T47D (cell line): ENCODE results near the gene CPM.
A peak's percentile ranks its signal among the peaks of the same experiment; 100 is the strongest.

Source experiments
- DNase-seq, 2 experiments: peaks; one replicate each; pipeline versions ENCODE4 v3.0.0 to v3.0.0-alpha.2; 2011 to 2012; ENCODE audit warnings: low read depth in 1 of 2, low spot score in 1 of 2
- JUND ChIP-seq: IDR thresholded peaks from 2 replicates; pipeline ENCODE4 v1.6.1; 2012; ENCODE audit warnings: low read depth
- in situ Hi-C: cut with HindIII; loops from 2 replicates; pipeline ENCODE4 v1.10.0; 2016; ENCODE audit warnings: low sequenced_read_pairs, low pct_unique_long_range_greater_than_20kb

Gene CPM

DNA sequence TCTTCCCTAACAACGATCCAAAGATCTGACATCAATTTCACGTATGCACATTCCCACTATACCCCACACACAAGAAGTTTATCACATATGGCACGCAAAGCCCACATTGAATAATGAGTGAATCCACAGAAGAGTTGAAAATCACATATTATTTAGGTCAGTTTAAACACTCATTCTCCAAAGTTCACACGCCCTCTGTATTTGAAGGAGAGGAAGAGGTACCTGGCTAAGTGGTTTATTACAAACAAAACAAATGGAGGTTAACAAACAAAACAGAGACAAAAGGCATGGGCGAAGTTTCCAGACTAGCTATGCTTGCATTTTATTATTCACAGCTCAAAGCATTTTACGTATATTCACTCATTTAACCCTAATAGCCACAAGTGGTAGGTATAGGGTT, 41.8 kb downstream of the CPM start:
- no peak for DNase-seq
- no peak for TF ChIP-seq JUND
- in situ Hi-C loops = no loop called here

DNA sequence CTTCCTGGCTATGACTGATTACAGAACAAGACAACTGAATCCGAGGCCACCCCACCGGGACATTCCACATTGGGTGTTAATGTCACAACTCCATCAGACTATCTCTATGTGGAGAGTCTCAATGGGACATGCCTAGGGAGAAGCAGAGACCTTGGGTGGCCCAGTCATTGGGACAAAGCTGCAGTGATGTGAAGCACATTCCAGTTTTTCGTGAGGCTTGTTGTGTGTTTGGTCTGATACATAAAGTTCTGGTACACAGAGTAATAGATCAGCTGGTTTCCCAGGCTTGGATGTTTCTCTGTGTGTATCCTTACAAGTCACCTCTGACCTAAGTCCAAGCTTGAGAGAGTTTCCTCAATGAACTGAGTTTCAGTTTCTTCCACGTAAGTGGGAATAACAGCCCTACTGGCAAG, 42.3 kb downstream of the CPM start:
- in situ Hi-C loops = no loop called here
- no peak for TF ChIP-seq JUND

DNA sequence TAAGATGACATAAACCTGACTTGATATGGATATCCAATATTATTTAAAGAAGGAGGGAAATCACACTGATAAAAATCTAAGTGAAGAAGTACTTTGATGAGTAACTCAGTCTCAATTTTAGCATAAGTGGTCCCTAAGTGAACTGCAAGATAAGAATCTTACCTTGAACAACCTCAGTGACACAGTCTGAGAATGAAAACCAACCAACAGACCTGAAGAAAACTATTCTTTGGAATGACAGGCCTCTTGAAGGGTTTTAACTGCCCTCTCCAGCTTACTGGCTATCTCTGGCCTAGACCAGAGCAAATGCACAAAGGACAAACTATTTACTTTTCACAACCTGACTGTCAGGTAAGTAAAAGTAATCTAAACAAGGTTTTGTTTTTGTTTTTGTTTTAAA, 44.7 kb downstream of the CPM start:
- TF ChIP-seq JUND = no peak
- in situ Hi-C loops = no loop called here
- no peak for DNase-seq

More for the DNA sequence above, 42.3 kb downstream of the CPM start:
- no peak for DNase-seq

DNA sequence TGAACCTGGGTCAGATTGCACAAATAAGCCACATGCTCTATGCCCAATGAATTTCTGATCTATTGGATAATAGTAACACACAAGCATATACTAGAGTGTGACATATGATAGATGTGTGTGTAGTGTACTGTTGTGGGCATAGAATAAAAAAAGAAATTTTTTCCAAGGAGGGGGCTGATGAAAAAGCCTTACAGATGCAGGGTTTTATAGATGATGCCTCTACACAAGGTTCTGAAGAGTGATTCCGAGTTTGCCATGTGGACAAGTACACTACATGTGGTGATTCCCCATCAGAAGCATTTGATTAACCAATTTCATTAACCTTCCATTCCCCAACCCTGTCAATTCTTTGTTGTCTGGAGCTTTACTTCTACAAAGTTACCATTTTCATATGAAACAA, 45.3 kb downstream of the CPM start:
- no peak for DNase-seq
- TF ChIP-seq JUND = no peak
- in situ Hi-C loops = no loop called here

DNA sequence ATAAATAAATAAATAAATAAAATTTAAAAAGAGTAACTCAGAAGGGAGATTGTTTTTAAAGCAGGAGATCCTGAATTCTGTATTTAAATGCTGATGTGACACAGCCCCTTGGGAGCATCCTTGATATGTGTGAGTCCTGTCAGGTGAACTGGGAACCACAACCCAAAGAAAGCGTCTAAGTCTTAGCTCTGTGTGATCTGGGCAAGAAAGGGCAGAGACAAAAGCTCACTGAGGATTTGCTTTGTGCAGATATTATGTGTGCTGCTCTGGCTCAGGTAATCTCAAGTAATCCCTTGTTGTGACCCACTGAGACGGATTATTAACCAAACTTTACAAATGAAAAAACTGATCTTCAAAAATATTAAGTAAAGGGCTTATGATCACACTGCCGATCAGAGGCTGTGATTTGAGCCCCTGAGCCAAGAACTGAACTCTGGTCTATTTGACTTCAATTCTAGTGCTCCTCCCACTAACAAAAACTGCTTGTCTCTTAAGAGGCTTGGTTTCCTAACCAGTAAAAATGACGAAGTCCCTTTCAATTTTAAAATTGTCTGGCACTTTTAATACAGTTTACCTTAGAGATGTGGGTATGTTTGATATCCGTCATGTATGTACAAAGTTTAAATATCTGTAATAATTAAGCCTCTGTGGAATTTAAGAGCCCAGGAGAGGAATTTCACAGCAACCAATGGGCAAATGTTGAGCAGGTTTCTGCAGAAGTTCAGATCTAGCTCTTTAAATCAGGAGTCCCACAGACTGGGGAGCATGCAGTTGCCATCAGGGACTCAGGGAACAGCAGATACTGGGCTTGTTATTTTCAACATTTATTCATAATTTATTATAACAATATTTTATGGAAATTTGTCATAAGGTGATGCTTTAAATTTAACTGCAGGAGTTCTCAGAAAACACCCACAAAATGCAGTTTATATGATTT, 46.1 kb downstream of the CPM start:
- DNase-seq = no peak
- in situ Hi-C loops = no loop called here
- TF ChIP-seq JUND = no peak

GRCh38 chr12:68885381-68885780, 47.6 kb downstream of the CPM start:
- no peak for TF ChIP-seq JUND
- in situ Hi-C loops = no loop called here
- DNase-seq = no peak

- peak; percentile 49 to 87 for DNase-seq
- in situ Hi-C loops = no loop called here
- TF ChIP-seq JUND = no peak
Observed at GRCh38 chr12:68884251-68884650, 48.7 kb downstream of the CPM start.

DNA sequence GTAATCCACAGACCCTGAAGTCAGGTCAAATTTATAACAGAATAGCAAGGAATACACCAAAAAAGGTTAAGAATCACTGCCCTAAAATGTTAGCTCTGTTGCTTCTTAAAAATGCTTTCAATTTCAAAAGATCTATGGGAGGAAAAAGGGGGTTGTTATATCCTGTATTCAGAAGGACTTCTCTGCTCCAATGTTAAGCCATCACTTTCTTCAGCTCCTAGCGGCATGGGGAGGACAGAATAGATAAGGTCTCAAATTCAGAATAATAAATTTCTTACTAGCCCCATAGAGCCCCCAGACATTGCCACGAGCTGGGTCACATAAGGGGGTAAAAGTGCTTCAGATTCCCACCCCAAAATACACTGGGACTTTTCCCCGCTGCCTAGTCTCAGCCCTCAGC, 49.8 kb downstream of the CPM start:
- no peak for TF ChIP-seq JUND
- in situ Hi-C loops = no loop called here
- no peak for DNase-seq

GRCh38 chr12:68882251-68882964, 50.6 kb downstream of the CPM start:
- DNase-seq = no peak
- no peak for TF ChIP-seq JUND
- in situ Hi-C loops = no loop called here

DNA sequence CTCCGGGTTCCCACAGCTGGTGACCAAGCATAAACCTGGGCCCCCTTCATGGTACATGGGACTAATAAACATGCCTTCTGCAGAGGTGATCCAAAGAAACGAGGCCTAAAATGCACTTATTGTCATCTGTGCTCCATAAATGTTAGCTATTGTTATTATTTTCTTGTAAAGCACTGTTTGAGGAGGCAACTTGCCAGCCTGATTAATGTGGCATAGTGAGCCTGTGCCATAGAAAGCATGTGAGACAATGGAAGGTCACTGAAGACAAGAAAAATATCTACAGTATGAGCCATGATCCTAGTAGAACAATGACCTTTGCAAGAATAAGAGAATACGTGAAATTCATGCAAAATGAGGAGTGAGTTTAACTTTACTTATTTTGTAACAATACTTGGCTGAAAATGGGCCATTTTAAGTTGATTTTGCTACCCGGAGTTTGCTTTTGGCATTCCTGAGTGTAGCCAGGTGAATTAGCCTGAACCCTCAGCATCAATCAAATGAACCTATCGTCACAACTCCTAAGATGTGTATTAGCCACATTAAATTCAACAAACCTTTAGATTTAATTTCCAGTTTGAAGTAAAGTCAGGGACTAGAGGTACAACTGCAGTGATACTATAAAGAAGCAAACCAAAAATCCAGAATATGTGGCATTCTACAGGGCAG, 52.2 kb downstream of the CPM start:
- DNase-seq = no peak
- in situ Hi-C loops = no loop called here
- TF ChIP-seq JUND = no peak

- DNase-seq = no peak
- in situ Hi-C loops = no loop called here
- TF ChIP-seq JUND = no peak
Observed at GRCh38 chr12:68878846-68879245, 54.1 kb downstream of the CPM start.

- in situ Hi-C loops = no loop called here
- no peak for TF ChIP-seq JUND
- no peak for DNase-seq
Observed at GRCh38 chr12:68878283-68878682, 54.7 kb downstream of the CPM start.

- DNase-seq = no peak
- no peak for TF ChIP-seq JUND
- in situ Hi-C loops = no loop called here
Observed at GRCh38 chr12:68877583-68877982, 55.4 kb downstream of the CPM start.
